Uterus (tissue), 2 donors: ENCODE results near the gene MS4A7.

Source experiments
- CTCF ChIP-seq, 4 experiments: fragments of 200-600 bp in 2 of 4; fragments of 450-650 bp in 2 of 4; sonication (generic) in 2 of 4; IDR thresholded peaks; one replicate each; pipeline ENCODE4 v1.5.1; 2016 to 2019; ENCODE audit warnings: antibody characterized with exemption in 4 of 4, mild to moderate bottlenecking in 2 of 4, moderate library complexity in 1 of 4
- POLR2A ChIP-seq, 2 donors: fragments of 450-650 bp; IDR thresholded peaks; one replicate each; pipeline ENCODE4 v1.6.1; 2016; ENCODE audit warnings: antibody characterized with exemption in 2 of 2, mild to moderate bottlenecking in 1 of 2, moderate library complexity in 1 of 2

GRCh38 chr11:60422609-60423008 lies 44.3 kb downstream of the MS4A7 start:
- TF ChIP-seq POLR2A (IDR thresholded peaks at IDR 0.05) (no peak), CTCF (IDR thresholded peaks at IDR 0.05) (no peak)
